Smooth muscle cell (in vitro differentiated cells): Measurements from ENCODE around the gene E2F1. TPM values are rescaled to one million over a fixed set of nuclear protein-coding genes. Genes with fewer than 3 reads are reported as not detected.

Source experiments
- DNase-seq: peaks from one replicate; lab custom pipeline; 2025; ENCODE audit not compliant: unreplicated experiment; lab: John Stamatoyannopoulos, UW
- H2AFZ ChIP-seq: fragments of 200-600 bp; sonication (generic); 2 replicates; pipeline ENCODE4 v1.6.0; 2016; ENCODE audit warnings: antibody characterized with exemption, low read depth, mild to moderate bottlenecking
- H3F3A ChIP-seq: fragments of 200-600 bp; sonication (generic); 2 replicates; pipeline ENCODE4 v1.6.0; 2017; ENCODE audit warnings: antibody characterized with exemption, low read depth
- H3K27ac ChIP-seq: fragments of 200-600 bp; sonication (generic); 2 replicates; pipeline ENCODE4 v1.5.1; 2016; ENCODE audit warnings: low read depth, mild to moderate bottlenecking
- H3K27me3 ChIP-seq: fragments of 200-600 bp; sonication (generic); 2 replicates; pipeline ENCODE4 v1.6.1; 2016; ENCODE audit warnings: low read depth, mild to moderate bottlenecking
- H3K36me3 ChIP-seq: fragments of 200-600 bp; sonication (generic); 2 replicates; pipeline ENCODE4 v1.5.1; 2016; ENCODE audit warnings: low read depth
- H3K4me1 ChIP-seq: fragments of 200-600 bp; sonication (generic); 2 replicates; pipeline ENCODE4 v1.5.1; 2016; ENCODE audit warnings: low read depth
- H3K4me2 ChIP-seq: fragments of 200-600 bp; sonication (generic); 2 replicates; pipeline ENCODE4 v1.6.0; 2016; ENCODE audit warnings: mild to moderate bottlenecking
- H3K4me3 ChIP-seq: fragments of 200-600 bp; sonication (generic); 2 replicates; pipeline ENCODE4 v1.5.1; 2016; ENCODE audit warnings: mild to moderate bottlenecking
- H3K79me2 ChIP-seq: fragments of 200-600 bp; sonication (generic); 2 replicates; pipeline ENCODE4 v1.6.0; 2016; ENCODE audit warnings: low read depth, mild to moderate bottlenecking
- H3K9ac ChIP-seq: fragments of 200-600 bp; sonication (generic); 2 replicates; pipeline ENCODE4 v1.6.0; 2016; ENCODE audit warnings: low read depth
- H3K9me3 ChIP-seq: fragments of 200-600 bp; sonication (generic); replicated peaks from 2 replicates; pipeline ENCODE4 v1.5.1; 2016; ENCODE audit warnings: low read depth
- H4K20me1 ChIP-seq: fragments of 200-600 bp; sonication (generic); 2 replicates; pipeline ENCODE4 v1.6.0; 2016; ENCODE audit warnings: low read depth
- whole genome bisulfite sequencing: methylation state at CpG from one replicate; pipeline ENCODE4 v1.1.7; 2016; ENCODE audit warnings: low lambda C conversion rate; 5-methylcytosine and 5-hydroxymethylcytosine counted together
- polyA plus RNA-seq: library from polyadenylated mRNA; unstranded; fragments of >200 nt; fragmentation: Nextera tagmentation; extraction: Ambion mirVana; gene quantifications from 2 replicates; pipeline ENCODE4 v1.2.1, GENCODE V29; 2016
- total RNA-seq: library from RNA; depleted of rRNA; stranded (reverse); fragments of >200 nt; gene quantifications from 2 replicates; pipeline ENCODE4 v1.2.3, GENCODE V29; 2014
- TF ChIP-seq, protein P1 (sequence below): fragments of 200-600 bp; sonication (generic); IDR thresholded peaks from 2 replicates; pipeline ENCODE4 v1.5.1; 2017; ENCODE audit warnings: borderline replicate concordance, mild to moderate bottlenecking, antibody characterized with exemption; ENCODE audit not compliant: insufficient read depth, poor library complexity, severe bottlenecking

Gene E2F1
- total and polyA plus RNA-seq, 2 experiments from 2014 or later = 5.0 to 19.4 TPM

- no peak for DNase-seq
- no peaks in the 10 kb centered on the region for H4K20me1 ChIP-seq
- WGBS = 94% methylated on average over 3 of the region's 3 CpGs
Observed at GRCh38 chr20:33687993-33688937, 2.1 kb upstream of the E2F1 start.

GRCh38 chr20:33687370-33687915 lies 1.3 kb upstream of the E2F1 start:
- no peak overlapping the region for H3K4me3 ChIP-seq
- peaks cover 8% of the 10 kb centered on the region for H3K79me2 ChIP-seq
- no peaks in the 10 kb centered on the region for H3K27me3 ChIP-seq
- no peaks in the 10 kb centered on the region for H3K9me3 ChIP-seq
- TF ChIP-seq, protein P1, sequence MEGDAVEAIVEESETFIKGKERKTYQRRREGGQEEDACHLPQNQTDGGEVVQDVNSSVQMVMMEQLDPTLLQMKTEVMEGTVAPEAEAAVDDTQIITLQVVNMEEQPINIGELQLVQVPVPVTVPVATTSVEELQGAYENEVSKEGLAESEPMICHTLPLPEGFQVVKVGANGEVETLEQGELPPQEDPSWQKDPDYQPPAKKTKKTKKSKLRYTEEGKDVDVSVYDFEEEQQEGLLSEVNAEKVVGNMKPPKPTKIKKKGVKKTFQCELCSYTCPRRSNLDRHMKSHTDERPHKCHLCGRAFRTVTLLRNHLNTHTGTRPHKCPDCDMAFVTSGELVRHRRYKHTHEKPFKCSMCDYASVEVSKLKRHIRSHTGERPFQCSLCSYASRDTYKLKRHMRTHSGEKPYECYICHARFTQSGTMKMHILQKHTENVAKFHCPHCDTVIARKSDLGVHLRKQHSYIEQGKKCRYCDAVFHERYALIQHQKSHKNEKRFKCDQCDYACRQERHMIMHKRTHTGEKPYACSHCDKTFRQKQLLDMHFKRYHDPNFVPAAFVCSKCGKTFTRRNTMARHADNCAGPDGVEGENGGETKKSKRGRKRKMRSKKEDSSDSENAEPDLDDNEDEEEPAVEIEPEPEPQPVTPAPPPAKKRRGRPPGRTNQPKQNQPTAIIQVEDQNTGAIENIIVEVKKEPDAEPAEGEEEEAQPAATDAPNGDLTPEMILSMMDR = no peak
- WGBS = 65% methylated on average over 8 of the region's 8 CpGs
- no peaks in the 10 kb centered on the region for H3K36me3 ChIP-seq
- DNase-seq = no peak
- H3K27ac ChIP-seq = peak overlapping the region; percentile 65
- no peak overlapping the region for H2AFZ ChIP-seq
- H3F3A ChIP-seq = peaks cover 27% of the 10 kb centered on the region
- peaks cover 3% of the 10 kb centered on the region for H3K4me1 ChIP-seq
- peak overlapping the region; percentile 8 for H3K9ac ChIP-seq
- no peak overlapping the region for H3K4me2 ChIP-seq
- no peaks in the 10 kb centered on the region for H4K20me1 ChIP-seq

More at GRCh38 chr20:33687993-33688937, 2.1 kb upstream of the E2F1 start:
- no peaks in the 10 kb centered on the region for H3K9me3 ChIP-seq
- no peaks in the 10 kb centered on the region for H3K36me3 ChIP-seq
- no peak overlapping the region for H3K4me3 ChIP-seq
- H3K79me2 ChIP-seq = peaks cover 8% of the 10 kb centered on the region
- peak overlapping the region; percentile 65 for H3K27ac ChIP-seq
- H3K4me2 ChIP-seq = no peak overlapping the region
- no peak overlapping the region for H2AFZ ChIP-seq
- TF ChIP-seq, protein P1 = no peak
- peak overlapping the region; percentile 8 for H3K9ac ChIP-seq
- peaks cover 3% of the 10 kb centered on the region for H3K4me1 ChIP-seq
- H3F3A ChIP-seq = peaks cover 27% of the 10 kb centered on the region
- H3K27me3 ChIP-seq = no peaks in the 10 kb centered on the region

GRCh38 chr20:33686984-33687366 lies 790 bp upstream of the E2F1 start:
- Histone ChIP-seq H2AFZ (peak overlapping the region; percentile 83), H3K27ac (peak overlapping the region; percentile 65), H3K4me1 (peaks cover 3% of the 10 kb centered on the region), H3K79me2 (peaks cover 8% of the 10 kb centered on the region), H3K4me3 (peak overlapping the region; percentile 52), H4K20me1 (no peaks in the 10 kb centered on the region), H3F3A (peaks cover 27% of the 10 kb centered on the region), H3K9me3 (no peaks in the 10 kb centered on the region), H3K9ac (no peak overlapping the region), H3K27me3 (no peaks in the 10 kb centered on the region), H3K36me3 (no peaks in the 10 kb centered on the region), H3K4me2 (peak overlapping the region; percentile 87)
- TF ChIP-seq, protein P1 = no peak
- 82% methylated on average over 14 of the region's 14 CpGs for WGBS
- DNase-seq = no peak
